Central memory CD4-positive, alpha-beta T cell (primary cell): ENCODE data around the gene KANK4.
"Not testable (repeated sequence)": the region's sequence is repeated elsewhere in the genome, so short reads cannot be mapped to it uniquely, and the experiment has no call there.

Source experiments
- DNase-seq: peaks from one replicate; pipeline ENCODE4 v3.0.0; 2022

Gene KANK4

GRCh38 chr1:62271134-62271533 is 48.1 kb downstream of the KANK4 start:
- no peak for DNase-seq

GRCh38 chr1:62269851-62270495 is 49.3 kb downstream of the KANK4 start:
- DNase-seq: no peak

- DNase-seq: no peak
Observed at GRCh38 chr1:62269439-62269838, 49.8 kb downstream of the KANK4 start.

GRCh38 chr1:62268315-62268714 is 50.9 kb downstream of the KANK4 start:
- no peak for DNase-seq

GRCh38 chr1:62265956-62266935 is 53.0 kb downstream of the KANK4 start:
- no peak for DNase-seq

- no peak for DNase-seq
Observed at GRCh38 chr1:62263814-62264353, 55.4 kb downstream of the KANK4 start.

- no peak for DNase-seq
Observed at GRCh38 chr1:62263006-62263813, 56.0 kb downstream of the KANK4 start.

- DNase-seq: no peak
Observed at GRCh38 chr1:62260688-62261087, 58.5 kb downstream of the KANK4 start.

- no peak for DNase-seq
Observed at GRCh38 chr1:62259551-62259950, 59.7 kb downstream of the KANK4 start.

- no peak for DNase-seq
Observed at GRCh38 chr1:62250126-62250726, 69.0 kb downstream of the KANK4 start.

GRCh38 chr1:62247391-62248168 is 71.7 kb downstream of the KANK4 start:
- no peak for DNase-seq

- no peak for DNase-seq
Observed at GRCh38 chr1:62245201-62245600, 74.0 kb downstream of the KANK4 start.

GRCh38 chr1:62244380-62244779 is 74.9 kb downstream of the KANK4 start:
- not testable (repeated sequence) for DNase-seq

GRCh38 chr1:62241371-62242131 is 77.7 kb downstream of the KANK4 start:
- DNase-seq: no peak

GRCh38 chr1:62240651-62241370 is 78.4 kb downstream of the KANK4 start:
- DNase-seq: no peak

GRCh38 chr1:62239652-62240403 is 79.4 kb downstream of the KANK4 start:
- not testable (repeated sequence) for DNase-seq

- DNase-seq: no peak
Observed at GRCh38 chr1:62238507-62238906, 80.7 kb downstream of the KANK4 start.

GRCh38 chr1:62237950-62238374 is 81.3 kb downstream of the KANK4 start:
- no peak for DNase-seq

- DNase-seq: no peak
Observed at GRCh38 chr1:62237361-62237760, 81.9 kb downstream of the KANK4 start.
